ENCODE results near the gene ATP9A.

- TF ChIP-seq, protein P1, sequence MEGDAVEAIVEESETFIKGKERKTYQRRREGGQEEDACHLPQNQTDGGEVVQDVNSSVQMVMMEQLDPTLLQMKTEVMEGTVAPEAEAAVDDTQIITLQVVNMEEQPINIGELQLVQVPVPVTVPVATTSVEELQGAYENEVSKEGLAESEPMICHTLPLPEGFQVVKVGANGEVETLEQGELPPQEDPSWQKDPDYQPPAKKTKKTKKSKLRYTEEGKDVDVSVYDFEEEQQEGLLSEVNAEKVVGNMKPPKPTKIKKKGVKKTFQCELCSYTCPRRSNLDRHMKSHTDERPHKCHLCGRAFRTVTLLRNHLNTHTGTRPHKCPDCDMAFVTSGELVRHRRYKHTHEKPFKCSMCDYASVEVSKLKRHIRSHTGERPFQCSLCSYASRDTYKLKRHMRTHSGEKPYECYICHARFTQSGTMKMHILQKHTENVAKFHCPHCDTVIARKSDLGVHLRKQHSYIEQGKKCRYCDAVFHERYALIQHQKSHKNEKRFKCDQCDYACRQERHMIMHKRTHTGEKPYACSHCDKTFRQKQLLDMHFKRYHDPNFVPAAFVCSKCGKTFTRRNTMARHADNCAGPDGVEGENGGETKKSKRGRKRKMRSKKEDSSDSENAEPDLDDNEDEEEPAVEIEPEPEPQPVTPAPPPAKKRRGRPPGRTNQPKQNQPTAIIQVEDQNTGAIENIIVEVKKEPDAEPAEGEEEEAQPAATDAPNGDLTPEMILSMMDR (IDR thresholded peaks at IDR 0.05; ENCODE audit: insufficient read depth, low read length): no peak
- TF ChIP-seq GABPA (IDR thresholded peaks at IDR 0.05; ENCODE audit: low read depth) (no peak), POLR2AphosphoS5 (IDR thresholded peaks at IDR 0.05; ENCODE audit: low read depth) (no peak), SPI1 (IDR thresholded peaks at IDR 0.05; ENCODE audit: borderline replicate concordance, low read depth) (no peak)
- TF ChIP-seq, protein P2, sequence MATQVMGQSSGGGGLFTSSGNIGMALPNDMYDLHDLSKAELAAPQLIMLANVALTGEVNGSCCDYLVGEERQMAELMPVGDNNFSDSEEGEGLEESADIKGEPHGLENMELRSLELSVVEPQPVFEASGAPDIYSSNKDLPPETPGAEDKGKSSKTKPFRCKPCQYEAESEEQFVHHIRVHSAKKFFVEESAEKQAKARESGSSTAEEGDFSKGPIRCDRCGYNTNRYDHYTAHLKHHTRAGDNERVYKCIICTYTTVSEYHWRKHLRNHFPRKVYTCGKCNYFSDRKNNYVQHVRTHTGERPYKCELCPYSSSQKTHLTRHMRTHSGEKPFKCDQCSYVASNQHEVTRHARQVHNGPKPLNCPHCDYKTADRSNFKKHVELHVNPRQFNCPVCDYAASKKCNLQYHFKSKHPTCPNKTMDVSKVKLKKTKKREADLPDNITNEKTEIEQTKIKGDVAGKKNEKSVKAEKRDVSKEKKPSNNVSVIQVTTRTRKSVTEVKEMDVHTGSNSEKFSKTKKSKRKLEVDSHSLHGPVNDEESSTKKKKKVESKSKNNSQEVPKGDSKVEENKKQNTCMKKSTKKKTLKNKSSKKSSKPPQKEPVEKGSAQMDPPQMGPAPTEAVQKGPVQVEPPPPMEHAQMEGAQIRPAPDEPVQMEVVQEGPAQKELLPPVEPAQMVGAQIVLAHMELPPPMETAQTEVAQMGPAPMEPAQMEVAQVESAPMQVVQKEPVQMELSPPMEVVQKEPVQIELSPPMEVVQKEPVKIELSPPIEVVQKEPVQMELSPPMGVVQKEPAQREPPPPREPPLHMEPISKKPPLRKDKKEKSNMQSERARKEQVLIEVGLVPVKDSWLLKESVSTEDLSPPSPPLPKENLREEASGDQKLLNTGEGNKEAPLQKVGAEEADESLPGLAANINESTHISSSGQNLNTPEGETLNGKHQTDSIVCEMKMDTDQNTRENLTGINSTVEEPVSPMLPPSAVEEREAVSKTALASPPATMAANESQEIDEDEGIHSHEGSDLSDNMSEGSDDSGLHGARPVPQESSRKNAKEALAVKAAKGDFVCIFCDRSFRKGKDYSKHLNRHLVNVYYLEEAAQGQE (IDR thresholded peaks at IDR 0.05; ENCODE audit: insufficient replicate concordance, low read depth): no peak
Measured at GRCh38 chr20:51571460-51571794, 196.8 kb downstream of the ATP9A start.

Data from HL-60 (cell line).